RKO (cell line): ENCODE measurements around the gene ACCS.

ENCODE experiments used
- DNase-seq: peaks from one replicate; pipeline ENCODE4 v3.0.0-alpha.2; 2016; ENCODE audit warnings: low spot score

Gene ACCS

DNA sequence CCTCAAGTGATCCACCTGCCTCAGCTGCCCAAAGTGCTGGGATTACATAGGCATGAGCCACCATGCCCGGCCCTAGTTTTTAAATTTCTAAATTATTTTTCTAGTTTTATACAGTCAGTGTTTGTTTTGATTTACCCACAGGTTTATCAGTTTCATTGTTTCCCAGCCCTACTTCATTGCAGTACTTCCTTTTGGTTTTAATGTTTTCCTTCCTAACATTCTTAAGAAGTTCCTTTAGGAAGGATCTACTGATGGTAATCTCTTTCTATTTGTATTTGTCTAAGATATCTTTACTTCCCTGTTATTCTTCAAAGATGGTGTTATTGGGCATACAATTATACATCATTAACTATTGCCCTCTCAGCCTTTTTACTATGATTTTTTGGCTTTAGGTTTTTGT lies 24.5 kb downstream of the ACCS start:
- no peak for DNase-seq

DNA sequence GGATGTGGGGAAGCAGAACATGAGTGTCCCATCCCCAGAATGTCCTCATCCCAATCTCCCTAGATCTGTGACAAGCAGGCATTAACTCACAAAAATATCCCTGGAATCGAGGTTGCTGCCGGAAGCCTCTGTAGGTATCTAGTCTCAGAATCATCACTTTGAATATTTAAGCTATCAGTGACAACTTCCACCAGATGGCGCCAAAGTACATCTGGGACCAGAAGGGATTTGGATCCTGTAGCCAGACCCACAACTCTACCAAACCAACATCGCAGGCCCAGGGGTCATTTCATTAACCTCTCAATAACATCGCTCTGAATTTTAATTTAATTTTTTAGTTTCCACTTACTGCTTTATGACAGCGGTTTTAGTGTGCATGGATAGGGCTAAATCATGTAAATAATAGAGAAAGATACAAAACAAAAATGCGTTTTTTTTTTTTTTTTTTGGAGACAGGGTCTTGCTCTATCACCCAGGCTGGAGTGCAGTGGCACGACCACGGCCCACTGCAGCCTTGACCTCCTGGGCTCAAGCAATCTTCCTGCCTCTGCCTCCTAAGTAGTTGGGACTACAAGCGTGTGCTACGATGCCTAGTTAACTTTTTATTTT lies 28.3 kb downstream of the ACCS start:
- peak; percentile 83 for DNase-seq

- peak; percentile 88 for DNase-seq
Observed at GRCh38 chr11:44095506-44096359, 29.7 kb downstream of the ACCS start, which contains the start of gene EXT2. TSS of gene EXT2 (plus strand) at chr11:44095678. CDS start at chr11:44107713, 12,035 bp downstream.

DNA sequence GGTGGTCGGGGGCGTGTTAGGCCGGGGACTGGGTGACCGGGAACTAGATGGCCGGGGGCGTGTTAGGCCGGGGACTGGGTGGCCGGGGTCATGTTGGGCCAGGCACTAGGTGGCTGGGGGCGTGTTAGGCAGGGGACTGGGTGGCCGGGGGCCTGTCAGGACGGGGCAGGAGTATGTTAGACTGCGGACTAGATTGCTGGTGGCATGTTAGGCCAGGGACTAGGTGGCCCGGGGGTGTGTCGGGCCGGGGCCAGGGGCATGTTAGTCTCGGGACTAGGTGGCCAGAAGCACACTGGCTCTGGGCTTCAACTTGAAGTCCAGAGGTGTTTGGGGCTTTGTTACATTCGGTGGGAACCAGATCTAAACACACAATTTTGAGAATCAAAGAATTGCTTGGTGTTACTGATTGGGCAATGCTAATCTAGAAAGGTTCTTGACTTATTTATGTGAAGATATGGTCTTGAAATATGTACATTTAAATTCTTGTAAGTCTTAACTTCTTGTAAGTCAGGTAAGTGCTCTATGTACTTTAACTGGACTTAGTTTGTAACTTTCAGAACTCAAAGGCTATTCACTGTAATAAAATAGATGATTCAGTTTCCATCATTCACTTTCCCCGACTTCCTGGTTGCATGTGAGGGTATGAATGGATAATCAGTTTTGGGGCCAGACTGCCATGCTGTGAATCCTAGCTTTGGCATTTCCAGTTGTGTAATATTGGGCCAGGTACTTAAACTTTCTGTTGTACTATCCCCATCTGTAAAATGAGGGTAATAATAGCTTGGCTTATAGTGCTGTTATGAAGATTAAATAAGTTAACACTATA lies 30.5 kb downstream of the ACCS start:
- DNase-seq: peak; percentile 56

DNA sequence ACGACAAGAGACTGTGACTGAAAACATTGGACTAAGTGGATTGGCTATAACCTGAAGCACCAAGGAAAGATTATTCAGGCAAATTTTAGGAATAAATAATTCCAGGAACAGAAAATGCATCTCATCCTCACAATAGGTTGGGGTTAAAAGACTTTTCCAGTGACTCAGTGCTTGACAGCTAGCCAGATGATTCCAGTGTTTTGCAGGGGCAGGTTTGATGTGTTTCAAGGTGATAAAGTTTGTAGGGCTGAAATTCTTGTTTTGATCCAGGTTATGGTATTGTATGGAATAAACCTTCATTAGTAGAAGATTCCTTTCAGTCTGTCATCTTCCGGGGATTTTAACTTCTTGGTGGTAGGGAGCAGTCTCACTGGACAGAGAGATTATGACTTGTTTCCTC lies 31.8 kb downstream of the ACCS start:
- DNase-seq: no peak

GRCh38 chr11:44101098-44101497 lies 35.0 kb downstream of the ACCS start:
- DNase-seq: no peak

GRCh38 chr11:44104481-44105294 lies 38.6 kb downstream of the ACCS start:
- DNase-seq: peak; percentile 32

GRCh38 chr11:44108260-44108659 lies 42.2 kb downstream of the ACCS start:
- DNase-seq: no peak

GRCh38 chr11:44110231-44110679 lies 44.2 kb downstream of the ACCS start:
- DNase-seq: peak; percentile 43

- peak; percentile 78 for DNase-seq
Observed at GRCh38 chr11:44112091-44112821, 46.2 kb downstream of the ACCS start.

- DNase-seq: no peak
Observed at GRCh38 chr11:44113018-44113417, 46.9 kb downstream of the ACCS start.

GRCh38 chr11:44113572-44113971 lies 47.5 kb downstream of the ACCS start:
- no peak for DNase-seq

DNA sequence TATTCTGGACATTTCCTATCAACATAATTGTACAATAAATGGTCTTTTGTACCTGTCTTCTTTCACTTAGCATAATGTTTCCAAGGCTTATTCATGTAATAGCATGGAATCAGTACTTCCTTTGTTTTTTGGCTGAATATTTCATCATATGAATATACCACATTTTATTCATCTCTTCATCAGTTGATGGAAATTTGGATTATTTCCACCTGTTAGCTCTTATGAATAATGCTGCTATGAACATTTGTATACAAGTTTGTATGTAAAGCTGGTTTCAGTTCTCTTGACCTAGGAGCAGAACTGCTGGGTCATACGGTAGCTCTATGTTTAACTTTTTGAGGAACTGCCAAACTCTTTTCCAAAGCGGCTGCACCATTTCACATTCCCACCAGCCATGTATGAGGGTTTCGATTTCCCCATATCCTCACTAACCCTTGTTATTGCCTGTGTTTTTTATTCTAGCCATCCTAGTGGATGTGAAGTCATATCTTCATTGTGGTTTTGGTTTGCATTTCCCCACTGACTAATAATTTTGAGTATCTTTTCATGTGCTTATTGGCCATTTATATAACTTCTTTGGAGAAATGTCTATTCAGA lies 50.3 kb downstream of the ACCS start:
- DNase-seq: no peak

DNA sequence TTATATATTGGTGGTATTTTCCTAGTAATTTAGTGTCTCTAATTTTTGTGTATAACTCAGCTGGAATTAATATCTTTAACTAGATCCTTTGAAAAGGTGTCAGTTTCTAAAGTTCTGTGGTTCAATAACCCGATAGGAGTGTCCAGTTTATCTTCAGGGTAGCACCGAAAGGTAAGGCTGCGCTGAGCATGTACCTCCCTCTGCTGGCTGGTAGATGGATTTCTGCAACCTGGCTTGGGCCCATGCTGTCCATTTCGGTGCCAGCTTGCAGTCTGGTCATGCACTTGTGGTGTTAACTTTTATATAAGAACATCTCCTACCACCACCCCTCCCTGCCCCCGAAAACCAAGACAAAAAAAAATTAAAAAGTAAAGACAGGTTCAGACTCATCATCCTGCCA lies 54.1 kb downstream of the ACCS start:
- DNase-seq: no peak

GRCh38 chr11:44125598-44125997 lies 59.5 kb downstream of the ACCS start:
- DNase-seq: no peak

GRCh38 chr11:44126304-44126703 lies 60.2 kb downstream of the ACCS start:
- DNase-seq: no peak

DNA sequence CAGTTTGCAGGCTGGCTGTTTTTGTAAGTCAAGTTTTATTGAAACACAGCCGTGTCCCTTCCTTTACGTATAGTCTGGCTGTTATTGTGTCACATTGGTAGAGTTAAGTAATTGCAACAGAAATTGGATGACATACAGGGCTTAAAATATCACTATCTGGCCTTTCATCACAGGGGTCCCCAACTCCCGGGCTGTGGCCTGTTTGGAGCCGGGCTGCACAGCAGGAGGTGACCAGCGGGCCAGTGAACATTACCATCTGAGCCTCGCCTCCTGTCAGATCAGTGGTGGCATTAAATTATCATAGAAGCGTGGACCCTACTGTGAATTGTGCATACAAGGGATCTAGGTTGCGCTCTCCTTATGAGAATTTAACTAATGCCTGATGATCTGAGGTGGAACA lies 61.1 kb downstream of the ACCS start:
- DNase-seq: no peak

DNA sequence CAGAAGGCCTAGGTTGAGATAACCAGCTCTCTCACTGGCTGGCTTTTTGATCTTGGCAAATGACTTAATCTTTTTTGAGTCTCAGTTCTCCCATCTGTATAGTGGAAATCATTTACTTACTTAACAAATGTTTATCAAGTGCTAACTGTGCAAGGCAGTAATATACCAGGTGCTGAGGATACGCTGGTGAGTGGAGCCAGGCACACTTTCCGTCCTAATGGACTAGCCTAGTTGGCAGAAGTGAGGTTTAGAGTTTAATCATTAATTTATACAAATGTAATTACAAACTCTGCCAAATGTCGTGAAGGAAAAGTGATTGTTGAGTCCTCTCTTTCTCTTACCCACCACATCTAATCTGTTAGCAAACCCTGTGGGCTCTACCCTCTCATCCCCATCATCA lies 62.7 kb downstream of the ACCS start:
- DNase-seq: no peak

DNA sequence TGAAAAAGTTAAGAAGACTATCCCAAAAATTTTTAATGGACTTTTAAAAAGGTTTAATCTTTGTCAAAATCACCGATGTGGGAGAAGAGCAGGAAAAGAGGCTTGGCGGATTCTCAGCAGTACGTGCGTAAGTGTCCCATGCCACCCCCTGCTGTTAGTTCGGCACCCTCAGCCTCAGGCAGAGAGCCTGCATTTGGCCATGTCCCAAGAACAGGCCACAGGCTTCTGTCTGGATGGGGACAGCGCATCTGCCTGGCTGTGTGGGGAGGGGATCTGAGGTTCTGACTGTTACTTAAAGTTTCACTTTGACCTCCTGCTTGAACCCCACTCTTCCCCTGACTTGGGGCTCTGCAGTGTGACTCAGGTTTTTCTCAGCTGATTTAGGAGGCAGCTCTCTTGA lies 64.7 kb downstream of the ACCS start:
- no peak for DNase-seq

DNA sequence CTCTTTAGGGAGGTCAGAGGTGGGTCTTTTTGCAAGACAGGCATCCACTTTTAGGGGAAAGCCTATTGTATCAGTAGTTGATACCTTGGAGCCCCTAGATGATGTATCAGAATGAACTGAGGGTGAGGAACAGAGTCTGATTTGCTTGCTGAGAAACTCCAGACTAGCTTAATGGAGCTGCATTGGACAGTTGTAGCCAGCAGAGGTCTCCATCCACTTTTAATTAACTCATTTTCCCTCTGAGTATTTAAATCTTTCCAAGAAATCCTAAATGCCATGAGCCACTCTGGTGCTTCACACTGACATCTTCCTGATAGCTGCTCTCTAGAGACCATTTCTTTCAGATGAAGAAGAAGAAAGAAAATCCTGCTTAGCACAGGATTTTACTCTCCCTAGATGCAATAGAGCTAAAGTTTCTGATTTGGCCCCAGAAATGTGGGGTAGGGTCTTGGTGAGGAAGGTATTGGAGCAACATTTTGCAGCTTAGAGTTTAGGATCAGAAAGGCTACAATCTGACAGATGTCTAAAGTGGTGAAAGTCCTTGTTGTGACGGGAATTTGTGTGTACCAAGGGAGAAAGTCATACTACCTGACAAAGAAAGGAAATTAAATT lies 67.4 kb downstream of the ACCS start:
- DNase-seq: peak; percentile 58
